Measurements from ENCODE around the gene PGLYRP3.

- TF ChIP-seq POLR2A (IDR thresholded peaks at IDR 0.05; ENCODE audit: low read depth, low read length) = no peak
- TF ChIP-seq JUN (IDR thresholded peaks at IDR 0.05; ENCODE audit: borderline replicate concordance, insufficient read depth, insufficient read length, low read depth) = no peak
- no peak for TF ChIP-seq EZH2 (IDR thresholded peaks at IDR 0.05; ENCODE audit: borderline replicate concordance, low read depth, low read length, severe bottlenecking)
- TF ChIP-seq CTCF (IDR thresholded peaks at IDR 0.05; ENCODE audit: extremely low read depth in 1 of 2, insufficient read depth in 1 of 2, low read depth in 1 of 2, low read length in 2 of 2) = no peak
- TF ChIP-seq POLR2AphosphoS5 (IDR thresholded peaks at IDR 0.05; ENCODE audit: insufficient read depth, low read depth, low read length) = no peak
- TF ChIP-seq MAX (IDR thresholded peaks at IDR 0.05; ENCODE audit: insufficient read depth, insufficient read length) = no peak
- no peak for TF ChIP-seq GATA2 (IDR thresholded peaks at IDR 0.05; ENCODE audit: insufficient read depth, insufficient read length, low read depth, low read length)
Measured at GRCh38 chr1:153262462-153263157, 50.1 kb downstream of the PGLYRP3 start.
